ENCODE results near the gene TNPO3. TPM values are rescaled to one million over a fixed set of nuclear protein-coding genes. Genes with fewer than 3 reads are reported as not detected.
"Not testable (repeated sequence)": the region's sequence is repeated elsewhere in the genome, so short reads cannot be mapped to it uniquely, and the experiment has no call there.

The TNPO3 gene
- total and polyA plus RNA-seq, 8 donors = 32.5 to 40.5 (median 37.5) TPM

DNA sequence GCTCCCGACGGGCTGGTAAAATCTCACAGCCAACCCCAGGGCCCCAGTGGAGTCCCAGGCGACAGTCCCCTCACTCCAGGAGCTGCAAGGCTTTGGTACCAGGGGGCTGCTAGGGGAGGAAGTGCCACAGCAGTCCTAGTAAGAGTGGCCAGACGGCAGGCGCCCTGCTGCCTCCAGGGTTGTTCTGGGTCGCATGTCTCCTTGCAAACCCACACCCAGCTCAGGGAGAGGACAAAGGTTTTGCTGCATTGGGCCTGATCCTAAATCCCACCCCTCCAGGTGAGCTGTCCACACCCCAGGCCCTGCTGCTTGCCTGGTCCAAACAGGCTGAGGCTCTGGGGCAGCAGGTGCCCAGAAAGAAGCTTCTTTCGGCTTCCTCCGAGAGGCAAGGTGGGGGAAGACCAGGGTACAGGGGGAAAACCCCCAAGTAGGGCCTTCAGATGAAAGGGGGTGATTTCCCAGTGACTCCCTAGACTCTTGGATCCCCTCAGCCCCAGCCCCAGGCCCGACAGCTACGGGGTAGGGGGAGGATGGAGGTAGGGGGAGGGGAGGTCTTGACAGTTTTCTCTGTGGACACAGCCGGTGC lies 140.3 kb downstream of the TNPO3 start:
- no peak overlapping the region for H3K4me3 ChIP-seq
- TF ChIP-seq, protein P1, sequence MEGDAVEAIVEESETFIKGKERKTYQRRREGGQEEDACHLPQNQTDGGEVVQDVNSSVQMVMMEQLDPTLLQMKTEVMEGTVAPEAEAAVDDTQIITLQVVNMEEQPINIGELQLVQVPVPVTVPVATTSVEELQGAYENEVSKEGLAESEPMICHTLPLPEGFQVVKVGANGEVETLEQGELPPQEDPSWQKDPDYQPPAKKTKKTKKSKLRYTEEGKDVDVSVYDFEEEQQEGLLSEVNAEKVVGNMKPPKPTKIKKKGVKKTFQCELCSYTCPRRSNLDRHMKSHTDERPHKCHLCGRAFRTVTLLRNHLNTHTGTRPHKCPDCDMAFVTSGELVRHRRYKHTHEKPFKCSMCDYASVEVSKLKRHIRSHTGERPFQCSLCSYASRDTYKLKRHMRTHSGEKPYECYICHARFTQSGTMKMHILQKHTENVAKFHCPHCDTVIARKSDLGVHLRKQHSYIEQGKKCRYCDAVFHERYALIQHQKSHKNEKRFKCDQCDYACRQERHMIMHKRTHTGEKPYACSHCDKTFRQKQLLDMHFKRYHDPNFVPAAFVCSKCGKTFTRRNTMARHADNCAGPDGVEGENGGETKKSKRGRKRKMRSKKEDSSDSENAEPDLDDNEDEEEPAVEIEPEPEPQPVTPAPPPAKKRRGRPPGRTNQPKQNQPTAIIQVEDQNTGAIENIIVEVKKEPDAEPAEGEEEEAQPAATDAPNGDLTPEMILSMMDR (IDR thresholded peaks at IDR 0.05) = no peak
- no peak for ATAC-seq
- no peaks in the 10 kb centered on the region for H3K36me3 ChIP-seq
- H3K27me3 ChIP-seq = peaks cover 40 to 81% of the 10 kb centered on the region in 2 donors
- DNase-seq = no peak
- H3K9me3 ChIP-seq = no peaks in the 10 kb centered on the region
- intact Hi-C loops (cut with DNase I) = no loop called here
- H3K27ac ChIP-seq = no peak overlapping the region
- H3K4me1 ChIP-seq = peaks cover 6 to 22% of the 10 kb centered on the region in 2 donors

- DNase-seq (no peak), ATAC-seq (no peak)
- no peak overlapping the region for H3K27ac ChIP-seq
- no peaks in the 10 kb centered on the region for H3K36me3 ChIP-seq
- no peak overlapping the region for H3K4me3 ChIP-seq
- TF ChIP-seq, protein P1 (IDR thresholded peaks at IDR 0.05) = no peak
- intact Hi-C loops (cut with DNase I) = no loop called here
- no peaks in the 10 kb centered on the region for H3K9me3 ChIP-seq
- peaks cover 6 to 22% of the 10 kb centered on the region in 2 donors for H3K4me1 ChIP-seq
- H3K27me3 ChIP-seq = peaks cover 44 to 84% of the 10 kb centered on the region in 2 donors
Measured at GRCh38 chr7:128913870-128914565, 140.9 kb downstream of the TNPO3 start.

GRCh38 chr7:128912709-128913495 lies 142.0 kb downstream of the TNPO3 start:
- ATAC-seq; intact Hi-C loops (cut with DNase I); DNase-seq; H3K27ac ChIP-seq; H3K4me3 ChIP-seq; H3K9me3 ChIP-seq; H3K36me3 ChIP-seq: not testable (repeated sequence)
- H3K4me1 ChIP-seq = peaks cover 6 to 22% of the 10 kb centered on the region in 2 donors
- peaks cover 44 to 84% of the 10 kb centered on the region in 2 donors for H3K27me3 ChIP-seq

DNA sequence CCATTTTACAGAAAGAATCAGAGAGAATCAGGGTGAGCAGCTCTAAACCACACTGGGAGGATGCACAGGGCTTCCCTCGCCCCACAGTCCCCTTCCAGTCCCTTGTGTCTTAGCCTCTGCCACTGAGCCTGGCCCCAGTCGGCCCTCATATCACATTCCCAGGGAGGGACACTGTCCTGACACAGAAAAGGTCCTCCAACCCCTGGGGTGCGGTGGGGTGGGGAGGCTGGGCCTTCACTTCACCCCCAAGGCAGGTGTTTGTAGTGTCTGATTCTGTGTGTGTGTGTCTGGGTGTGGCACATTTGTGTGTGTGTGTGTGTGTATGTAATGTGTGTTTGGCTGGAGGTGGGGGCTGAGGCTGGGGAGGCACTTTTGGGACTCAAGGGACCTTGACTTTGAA lies 142.6 kb downstream of the TNPO3 start:
- no peak overlapping the region for H3K4me3 ChIP-seq
- ATAC-seq (no peak), DNase-seq (no peak)
- TF ChIP-seq, protein P1 (IDR thresholded peaks at IDR 0.05) = no peak
- H3K9me3 ChIP-seq = no peaks in the 10 kb centered on the region
- no peaks in the 10 kb centered on the region for H3K36me3 ChIP-seq
- peaks cover 44 to 91% of the 10 kb centered on the region in 2 donors for H3K27me3 ChIP-seq
- H3K4me1 ChIP-seq = peaks cover 6 to 22% of the 10 kb centered on the region in 2 donors
- H3K27ac ChIP-seq = no peak overlapping the region
- intact Hi-C loops (cut with DNase I) = no loop called here

GRCh38 chr7:128911423-128912031 lies 143.4 kb downstream of the TNPO3 start:
- no peak overlapping the region for H3K4me3 ChIP-seq
- no peaks in the 10 kb centered on the region for H3K9me3 ChIP-seq
- H3K4me1 ChIP-seq = peaks cover 6 to 22% of the 10 kb centered on the region in 2 donors
- ATAC-seq (no peak), DNase-seq (peak in 1 of 4 donors; percentile 64)
- H3K27ac ChIP-seq = no peak overlapping the region
- H3K27me3 ChIP-seq = peaks cover 44 to 91% of the 10 kb centered on the region in 2 donors
- TF ChIP-seq, protein P1 (IDR thresholded peaks at IDR 0.05) = no peak
- intact Hi-C loops (cut with DNase I) = no loop called here
- no peaks in the 10 kb centered on the region for H3K36me3 ChIP-seq

All from left lung (tissue), 10 donors.